ENCODE results near the gene KRTAP10-5.

KRTAP10-5 gene

GRCh38 chr21:44533121-44533890 lies 47.1 kb downstream of the KRTAP10-5 start:
- no peak for TF ChIP-seq CTCF (IDR thresholded peaks at IDR 0.05; ENCODE audit: low read depth, low read length, missing control alignments)
- no peak for DNase-seq (ENCODE audit: extremely low read depth, low read depth)
- H3K4me3 ChIP-seq (replicated peaks; ENCODE audit: low read depth, low read length), result no peak overlapping the region

- no peak for DNase-seq (ENCODE audit: extremely low read depth, low read depth)
- no peak overlapping the region for H3K4me3 ChIP-seq (replicated peaks; ENCODE audit: low read depth, low read length)
- no peak for TF ChIP-seq CTCF (IDR thresholded peaks at IDR 0.05; ENCODE audit: low read depth, low read length, missing control alignments)
Observed at GRCh38 chr21:44532712-44533111, 47.7 kb downstream of the KRTAP10-5 start.

- no peak for TF ChIP-seq CTCF (IDR thresholded peaks at IDR 0.05; ENCODE audit: low read depth, low read length, missing control alignments)
- DNase-seq (ENCODE audit: extremely low read depth, low read depth), result no peak
- H3K4me3 ChIP-seq (replicated peaks; ENCODE audit: low read depth, low read length), result no peak overlapping the region
Observed at GRCh38 chr21:44531606-44532564, 48.5 kb downstream of the KRTAP10-5 start.

GRCh38 chr21:44530903-44531605 lies 49.4 kb downstream of the KRTAP10-5 start:
- no peak for DNase-seq (ENCODE audit: extremely low read depth, low read depth)
- H3K4me3 ChIP-seq (replicated peaks; ENCODE audit: low read depth, low read length), result no peak overlapping the region
- no peak for TF ChIP-seq CTCF (IDR thresholded peaks at IDR 0.05; ENCODE audit: low read depth, low read length, missing control alignments)

GRCh38 chr21:44530221-44530902 lies 50.0 kb downstream of the KRTAP10-5 start:
- no peak for DNase-seq (ENCODE audit: extremely low read depth, low read depth)
- no peak for TF ChIP-seq CTCF (IDR thresholded peaks at IDR 0.05; ENCODE audit: low read depth, low read length, missing control alignments)
- no peak overlapping the region for H3K4me3 ChIP-seq (replicated peaks; ENCODE audit: low read depth, low read length)

GRCh38 chr21:44529503-44530125 lies 50.8 kb downstream of the KRTAP10-5 start:
- DNase-seq (ENCODE audit: extremely low read depth, low read depth), result no peak
- H3K4me3 ChIP-seq (replicated peaks; ENCODE audit: low read depth, low read length), result no peak overlapping the region
- TF ChIP-seq CTCF (IDR thresholded peaks at IDR 0.05; ENCODE audit: low read depth, low read length, missing control alignments), result no peak

Data from HFF-Myc (cell line).